Stimulated activated CD4-positive, alpha-beta T cell treated with anti-CD3 and anti-CD28 coated beads, Interleukin-1b, Interleukin-23, amount 100 ng/mL, for 24 hours (primary cell): Measurements from ENCODE around the gene MTFP1.
"Not testable (repeated sequence)": the region's sequence is repeated elsewhere in the genome, so short reads cannot be mapped to it uniquely, and the experiment has no call there.

Experiments
- DNase-seq, 4 experiments: peaks; one replicate each; pipeline ENCODE4 v3.0.0-alpha.2; 2020; ENCODE audit warnings: low read depth in 4 of 4, low spot score in 1 of 4

The MTFP1 gene

GRCh38 chr22:30453731-30454510 lies 28.4 kb downstream of the MTFP1 start:
- DNase-seq = peak in 1 of 4 experiments; percentile 21

GRCh38 chr22:30455075-30455840 lies 29.7 kb downstream of the MTFP1 start:
- DNase-seq = no peak

DNA sequence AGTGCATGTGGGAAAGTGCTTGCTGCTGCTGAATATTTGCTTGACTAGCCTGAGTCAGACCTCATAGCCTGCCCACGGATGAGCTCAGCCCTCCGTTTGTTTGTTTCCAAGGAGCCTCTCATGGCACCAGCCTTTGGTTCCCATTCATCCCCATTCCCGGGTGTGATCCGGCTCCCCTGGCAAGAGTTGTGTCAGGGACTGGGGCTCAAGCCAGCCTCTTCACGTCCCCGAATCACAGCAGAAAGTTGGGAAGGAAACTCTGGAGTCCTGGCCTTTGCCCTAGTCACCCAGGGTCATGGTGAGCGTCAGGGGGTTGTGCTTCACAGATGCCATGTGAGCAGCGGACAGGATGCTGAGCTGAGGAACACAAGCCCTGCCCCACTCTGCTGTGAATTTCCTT lies 32.4 kb downstream of the MTFP1 start:
- DNase-seq = no peak

DNA sequence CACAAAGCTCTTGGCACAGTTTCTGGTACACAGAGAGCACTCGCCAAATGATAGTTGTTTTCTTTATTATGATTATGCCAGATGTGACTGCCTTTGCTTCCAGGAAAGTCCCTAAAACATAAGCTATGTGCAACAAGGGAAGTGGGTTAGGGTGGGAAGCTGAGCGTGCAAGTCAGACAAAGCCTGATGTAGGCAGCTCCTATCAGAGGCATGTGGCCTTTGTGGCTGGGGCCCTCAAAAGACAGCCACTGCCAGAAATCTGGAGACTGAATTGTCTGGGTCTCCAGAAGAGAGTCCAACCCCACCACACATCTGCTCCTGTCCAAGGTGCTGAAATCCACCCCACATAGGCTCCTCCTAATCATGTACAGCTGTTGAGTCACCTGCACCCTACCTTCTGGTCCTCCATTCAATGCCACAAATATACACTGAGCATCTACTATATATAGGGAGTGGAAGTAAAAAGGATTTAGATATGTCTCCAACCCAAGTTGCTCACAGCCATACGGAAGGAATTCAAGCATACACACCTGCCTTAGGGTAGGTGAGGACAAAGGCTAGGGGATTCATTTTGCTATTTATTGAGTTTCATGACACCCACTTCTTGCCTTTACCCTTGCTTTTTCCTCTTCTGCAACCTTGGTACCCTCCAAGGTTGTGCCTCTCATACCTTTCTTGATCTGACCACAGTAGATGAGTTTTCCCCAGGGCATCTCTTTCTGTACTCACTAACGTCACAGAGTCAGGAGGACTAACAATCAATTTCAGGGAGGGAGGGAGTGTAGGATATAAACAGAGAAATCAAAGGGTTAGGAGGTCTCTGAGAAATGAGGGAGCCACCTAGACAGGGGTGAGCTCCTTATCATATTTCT lies 33.8 kb downstream of the MTFP1 start:
- no peak for DNase-seq

GRCh38 chr22:30460147-30460546 lies 34.6 kb downstream of the MTFP1 start:
- DNase-seq = no peak

DNA sequence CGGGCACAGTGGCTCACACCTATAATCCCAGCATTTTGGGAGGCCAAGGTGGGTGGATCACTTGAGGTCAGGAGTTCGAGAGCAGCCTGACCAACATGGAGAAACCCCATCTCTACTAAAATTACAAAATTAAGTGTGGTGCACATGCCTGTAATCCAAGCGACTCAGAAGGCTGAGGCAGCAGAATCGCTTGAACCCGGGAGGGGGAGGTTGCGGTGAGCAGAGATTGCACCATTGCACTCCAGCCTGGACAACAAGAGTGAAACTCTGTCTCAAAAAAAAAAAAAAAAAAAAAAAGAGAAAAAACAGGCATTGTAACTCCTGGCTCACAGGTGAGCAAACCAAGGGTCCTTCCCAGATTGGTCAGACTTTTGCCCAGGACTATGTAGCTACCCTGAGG lies 35.0 kb downstream of the MTFP1 start:
- not testable (repeated sequence) for DNase-seq

DNA sequence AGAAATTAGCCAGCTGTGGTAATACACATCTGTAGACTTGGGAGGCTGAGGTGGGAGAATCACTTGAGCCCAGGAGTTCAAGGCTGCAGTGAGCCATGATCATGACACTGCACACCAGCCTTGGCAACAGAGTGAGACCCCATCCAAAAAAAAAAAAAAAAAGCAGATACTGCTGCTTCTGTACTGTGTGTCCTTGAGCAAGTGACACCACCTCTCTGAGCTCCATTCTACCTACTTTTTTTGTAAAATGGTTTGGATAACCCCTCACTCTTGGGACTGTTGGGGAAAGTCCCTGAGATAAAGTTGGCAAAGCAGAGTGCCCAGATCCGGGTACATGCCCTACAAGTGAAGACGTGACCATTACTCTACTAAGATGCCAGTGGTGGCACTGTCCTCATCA lies 43.6 kb downstream of the MTFP1 start:
- DNase-seq = no peak

DNA sequence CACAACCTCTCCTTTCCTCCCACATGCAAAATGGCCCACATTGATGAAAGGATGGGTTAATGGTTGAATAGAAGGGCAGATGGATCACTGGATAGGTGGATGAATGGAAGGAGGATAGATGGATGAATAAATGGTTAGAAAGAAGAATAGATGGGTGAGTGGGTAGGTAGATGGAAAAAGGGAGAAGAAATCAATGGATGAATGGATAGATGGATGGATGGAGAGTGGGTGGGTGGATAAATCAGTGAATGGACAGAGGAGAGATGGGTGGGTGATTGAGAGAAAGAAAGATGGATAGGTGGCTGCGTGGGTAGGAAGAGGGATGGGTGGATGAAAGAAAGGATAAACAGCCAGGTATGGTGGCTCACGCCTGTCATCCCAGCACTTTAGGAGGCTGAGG lies 45.1 kb downstream of the MTFP1 start:
- DNase-seq = no peak

DNA sequence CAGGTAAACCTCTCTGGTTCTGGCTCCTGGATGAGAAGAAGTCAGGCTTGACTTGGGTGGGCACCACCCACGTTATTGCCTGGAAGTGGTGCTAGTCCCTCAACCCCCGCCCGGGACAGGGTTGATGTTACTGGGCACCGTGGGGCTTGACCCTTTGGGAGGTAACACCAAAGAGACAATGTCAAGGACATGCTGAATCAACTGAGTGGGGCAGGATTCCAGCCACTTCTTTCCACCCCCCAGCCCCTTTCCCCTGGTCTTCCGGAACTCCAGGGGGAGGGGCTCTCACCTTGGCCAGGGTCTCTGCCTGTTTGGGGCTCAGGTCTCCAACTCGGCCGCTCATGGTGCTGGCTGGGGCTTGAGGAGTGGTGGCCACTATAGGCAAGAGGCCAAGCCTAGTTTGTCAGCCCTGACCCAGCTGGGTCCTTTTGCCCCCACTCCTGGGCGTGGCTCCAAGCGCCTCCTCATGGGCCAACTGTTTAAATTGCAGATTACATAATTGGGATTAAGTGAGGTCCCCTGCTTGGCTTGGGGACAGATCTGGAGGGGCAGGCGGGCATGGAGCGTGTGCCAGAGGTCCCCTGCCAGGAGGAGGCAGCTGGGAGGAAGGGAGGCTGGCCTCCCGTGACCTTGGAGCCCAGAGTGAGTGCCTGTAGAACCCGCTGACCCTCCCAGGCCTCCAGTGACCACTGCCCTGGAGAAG lies 46.2 kb downstream of the MTFP1 start, which contains the start of gene SEC14L3:
SEC14L3 (minus strand) TSS at position 402 of the 703 bp plus-strand sequence; CDS start at position 343, 59 bp downstream.
- DNase-seq = no peak

DNA sequence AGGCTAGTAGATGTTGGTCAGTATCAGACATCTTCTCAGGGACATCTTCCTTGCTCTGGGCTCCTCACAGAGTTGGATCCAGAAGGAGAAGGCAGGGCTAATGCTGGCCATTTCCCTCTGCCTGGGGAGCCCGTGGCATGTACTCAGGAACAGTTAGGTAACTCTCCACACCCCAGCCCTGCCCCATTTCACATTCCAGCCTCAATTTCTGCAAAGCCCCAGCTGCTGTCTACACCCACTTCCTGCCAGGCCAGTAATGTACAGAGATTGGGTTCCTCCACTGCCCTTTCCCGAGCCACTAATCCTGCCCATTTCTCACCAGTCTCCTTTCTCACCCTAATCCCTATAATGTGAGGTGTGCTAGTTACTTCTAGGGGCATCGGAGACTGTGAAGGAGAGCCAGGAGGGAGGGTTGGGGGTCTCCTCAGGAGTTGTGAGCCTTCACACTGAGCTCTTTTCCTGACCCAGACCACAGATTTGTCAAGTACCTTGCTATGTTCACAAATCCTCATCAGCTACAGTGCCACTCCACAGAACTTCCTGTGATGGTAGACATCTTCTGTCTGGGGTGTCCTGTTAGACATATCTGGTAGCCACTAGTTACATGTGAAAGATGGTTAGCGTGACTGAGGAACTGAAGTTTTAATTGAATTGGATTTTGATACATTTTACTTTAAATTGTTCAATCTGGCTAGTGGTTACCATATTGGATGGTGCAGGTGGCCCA lies 47.6 kb downstream of the MTFP1 start:
- no peak for DNase-seq

- no peak for DNase-seq
Measured at GRCh38 chr22:30474121-30474520, 48.6 kb downstream of the MTFP1 start.

DNA sequence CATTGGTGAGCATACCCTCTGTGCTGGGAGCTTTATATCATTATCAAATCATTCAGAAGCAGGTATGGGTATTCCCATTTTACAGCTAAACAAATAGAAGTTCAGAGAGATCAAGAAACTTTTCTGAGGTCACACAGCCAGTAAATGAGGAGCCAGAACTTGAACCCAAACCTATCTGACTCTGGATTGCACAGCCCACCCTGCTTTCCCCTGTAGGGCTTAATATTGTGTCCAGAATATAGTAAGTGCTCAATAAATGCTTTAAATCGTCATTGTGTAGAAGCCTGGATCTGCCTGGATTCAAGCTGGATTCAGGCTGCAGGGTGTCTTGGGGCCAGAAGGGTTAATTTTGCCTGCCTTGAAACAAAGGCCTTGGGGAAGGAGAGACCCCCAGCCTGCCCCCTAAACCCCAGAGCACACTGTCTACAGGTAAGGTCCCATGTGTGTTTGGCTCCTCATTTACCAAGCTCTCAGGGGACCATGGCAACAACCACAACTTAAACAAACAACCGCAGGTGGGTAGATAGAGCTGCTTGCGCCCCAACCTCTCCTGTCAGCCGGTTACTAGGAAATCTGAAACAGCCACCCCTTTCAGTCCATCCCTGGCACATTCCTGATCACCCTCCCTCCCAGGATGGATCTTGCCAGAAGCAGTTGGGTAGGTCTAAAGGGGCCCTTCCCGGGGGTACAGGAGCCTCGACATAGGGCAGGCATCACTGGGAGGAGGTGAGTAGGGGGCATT lies 49.3 kb downstream of the MTFP1 start:
- DNase-seq = no peak
